K562 (cell line): Measurements from ENCODE around the gene ADGRB2. TPM values are rescaled to one million over a fixed set of nuclear protein-coding genes. Genes with fewer than 3 reads are reported as not detected.
A peak's percentile ranks its signal among the peaks of the same experiment; 100 is the strongest.

Experiments
- CTCF ChIP-seq, 3 experiments: IDR thresholded peaks in 2 of 3; conservative IDR thresholded peaks in 1 of 3; 2 replicates each; pipeline ENCODE4 v1.5.1; 2011 to 2012; ENCODE audit warnings: low read length in 3 of 3, mild to moderate bottlenecking in 3 of 3, control low read depth in 2 of 3, improper control_type of control experiment in 1 of 3, inconsistent platforms in 1 of 3, low read depth in 1 of 3, mixed read lengths in 1 of 3, moderate library complexity in 1 of 3; ENCODE audit not compliant: insufficient read depth in 2 of 3
- DNMT1 ChIP-seq: fragments of 450-650 bp; IDR thresholded peaks from 2 replicates; pipeline ENCODE4 v1.6.1; 2016; ENCODE audit warnings: antibody characterized with exemption, mild to moderate bottlenecking
- EHMT2 ChIP-seq: fragments of 450-650 bp; IDR thresholded peaks from 2 replicates; pipeline ENCODE4 v1.6.1; 2018; ENCODE audit warnings: antibody characterized with exemption
- FOXK1 ChIP-seq: sonication (generic); formaldehyde crosslinking; IDR thresholded peaks from 2 replicates; pipeline ENCODE4 v1.8.0; 2022; ENCODE audit warnings: missing genetic modification reagents, mild to moderate bottlenecking, borderline replicate concordance
- GATA2 ChIP-seq: sonication (generic); formaldehyde crosslinking; IDR thresholded peaks from 2 replicates; pipeline ENCODE4 v1.4.0; 2020; ENCODE audit warnings: mild to moderate bottlenecking, missing genetic modification reagents
- HBP1 ChIP-seq: fragments of 450-650 bp; formaldehyde crosslinking; IDR thresholded peaks from 2 replicates; pipeline ENCODE4 v1.4.0; 2022; ENCODE audit warnings: missing genetic modification characterization
- ILK ChIP-seq: fragments of 450-650 bp; IDR thresholded peaks from 2 replicates; pipeline ENCODE4 v1.6.1; 2016; ENCODE audit warnings: missing genetic modification characterization, low read depth, mild to moderate bottlenecking, missing compliant biosample characterization, moderate library complexity, borderline replicate concordance
- LCOR ChIP-seq: sonication (generic); formaldehyde crosslinking; IDR thresholded peaks from 2 replicates; pipeline ENCODE4 v1.8.0; 2022; ENCODE audit warnings: mild to moderate bottlenecking, missing genetic modification reagents
- OTX1 ChIP-seq: fragments of 450-650 bp; formaldehyde crosslinking; IDR thresholded peaks from 2 replicates; pipeline ENCODE4 v1.4.0; 2022; ENCODE audit warnings: mild to moderate bottlenecking
- POLR2B ChIP-seq: fragments of 450-650 bp; IDR thresholded peaks from 2 replicates; pipeline ENCODE4 v1.6.1; 2018; ENCODE audit warnings: low read depth; ENCODE audit not compliant: partially characterized antibody
- SMARCB1 ChIP-seq: IDR thresholded peaks from 2 replicates; pipeline ENCODE4 v1.6.1; 2011; ENCODE audit warnings: improper control_type of control experiment, low read depth; ENCODE audit not compliant: insufficient read length
- USF2 ChIP-seq: sonication (generic); formaldehyde crosslinking; IDR thresholded peaks from 2 replicates; pipeline ENCODE4 v1.5.0; 2020; ENCODE audit warnings: missing genetic modification reagents
- ZNF408 ChIP-seq: fragments of 250-450 bp; sonication (Bioruptor Pico); IDR thresholded peaks from 2 replicates; pipeline ENCODE4 v1.4.0; 2020; ENCODE audit warnings: low read depth, mild to moderate bottlenecking, moderate library complexity
- polyA plus RNA-seq, 8 experiments: library from polyadenylated mRNA; depleted of rRNA in 4 of 8; stranded (reverse) in 5 of 8; unstranded in 3 of 8; fragments of >200 nt; fragmentation: Nextera tagmentation in 2 of 8; fragmentation: Illumina TruSeq in 1 of 8; extraction: Ambion mirVana in 2 of 8; extraction: Trizol in 1 of 8; gene quantifications; 2 replicates each; pipeline versions ENCODE4 v1.2.1 to v1.2.3, GENCODE V29; 2011 to 2014; ENCODE audit warnings: inconsistent platforms in 1 of 8, missing spikeins in 1 of 8
- total RNA-seq, 7 experiments: library from RNA; depleted of rRNA in 6 of 7; stranded (reverse); fragments of >200 nt in 6 of 7; fragmentation: Illumina TruSeq in 2 of 7; extraction: Trizol in 2 of 7; gene quantifications; 2 replicates each; pipeline versions ENCODE4 v1.2.1 to v1.2.3, GENCODE V29; 2011 to 2021; ENCODE audit warnings: low replicate concordance in 1 of 7
- TF ChIP-seq, protein P1 (sequence below), 2 experiments: fragments of 450-650 bp in 1 of 2; sonication (generic) in 1 of 2; formaldehyde crosslinking in 1 of 2; IDR thresholded peaks in 1 of 2; conservative IDR thresholded peaks in 1 of 2; 2 replicates each; pipeline versions ENCODE4 v1.6.1 to v1.8.1; 2016 to 2023; ENCODE audit warnings: mild to moderate bottlenecking in 2 of 2, moderate library complexity in 2 of 2, inconsistent platforms in 1 of 2, missing genetic modification reagents in 1 of 2
- TF ChIP-seq, protein P2 (sequence below), 3 experiments: fragments of 200-800 bp in 1 of 3; fragments of 250-450 bp in 1 of 3; fragments of 450-650 bp in 1 of 3; sonication (Bioruptor Pico) in 1 of 3; sonication (Bioruptor generic) in 1 of 3; formaldehyde crosslinking in 1 of 3; IDR thresholded peaks; 2 replicates each; pipeline versions ENCODE4 v1.6.1 to v1.8.0; 2016 to 2022; ENCODE audit warnings: mild to moderate bottlenecking in 2 of 3, missing genetic modification characterization in 2 of 3, missing compliant biosample characterization in 1 of 3, moderate library complexity in 1 of 3
- TF ChIP-seq, protein P3 (sequence below): sonication (generic); IDR thresholded peaks from 2 replicates; pipeline ENCODE4 v1.6.1; 2016

Gene ADGRB2
- total and polyA plus RNA-seq, 9 of the 15 experiments (the other 6 are each of a cell fraction or from before 2014, with no cell fraction given): 0.04 to 0.23 (median 0.20) TPM; not detected in 2

GRCh38 chr1:31781138-31781755 lies 17.1 kb upstream of the ADGRB2 start (continued):
- TF ChIP-seq SMARCB1: no peak
- TF ChIP-seq EHMT2: no peak
- TF ChIP-seq DNMT1: no peak
- TF ChIP-seq, protein P1, sequence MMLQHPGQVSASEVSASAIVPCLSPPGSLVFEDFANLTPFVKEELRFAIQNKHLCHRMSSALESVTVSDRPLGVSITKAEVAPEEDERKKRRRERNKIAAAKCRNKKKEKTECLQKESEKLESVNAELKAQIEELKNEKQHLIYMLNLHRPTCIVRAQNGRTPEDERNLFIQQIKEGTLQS (IDR thresholded peaks at IDR 0.05): peak; percentile 2
- TF ChIP-seq, protein P1 (CRISPR knock-in tag; conservative IDR thresholded peaks at IDR 0.05): no peak
- no peak for TF ChIP-seq CTCF (IDR thresholded peaks at IDR 0.05 in 2 of 3, conservative IDR thresholded peaks at IDR 0.05 in 1 of 3; ENCODE audit: insufficient read depth in 2 of 3, low read depth in 1 of 3, low read length in 3 of 3)
- no peak for TF ChIP-seq FOXK1 (CRISPR knock-in tag)
- peak; percentile 43; the same call in 1 of the 2 replicates for TF ChIP-seq GATA2
- 0 out of 2 replicates have a peak, but pooled peaks have one; percentile 23 for TF ChIP-seq OTX1 (CRISPR knock-in tag)
- TF ChIP-seq ILK (tag): no peak
- TF ChIP-seq POLR2B: no peak
- TF ChIP-seq HBP1 (CRISPR knock-in tag): 0 out of 2 replicates have a peak, but pooled peaks have one; percentile 34
- TF ChIP-seq, protein P2, sequence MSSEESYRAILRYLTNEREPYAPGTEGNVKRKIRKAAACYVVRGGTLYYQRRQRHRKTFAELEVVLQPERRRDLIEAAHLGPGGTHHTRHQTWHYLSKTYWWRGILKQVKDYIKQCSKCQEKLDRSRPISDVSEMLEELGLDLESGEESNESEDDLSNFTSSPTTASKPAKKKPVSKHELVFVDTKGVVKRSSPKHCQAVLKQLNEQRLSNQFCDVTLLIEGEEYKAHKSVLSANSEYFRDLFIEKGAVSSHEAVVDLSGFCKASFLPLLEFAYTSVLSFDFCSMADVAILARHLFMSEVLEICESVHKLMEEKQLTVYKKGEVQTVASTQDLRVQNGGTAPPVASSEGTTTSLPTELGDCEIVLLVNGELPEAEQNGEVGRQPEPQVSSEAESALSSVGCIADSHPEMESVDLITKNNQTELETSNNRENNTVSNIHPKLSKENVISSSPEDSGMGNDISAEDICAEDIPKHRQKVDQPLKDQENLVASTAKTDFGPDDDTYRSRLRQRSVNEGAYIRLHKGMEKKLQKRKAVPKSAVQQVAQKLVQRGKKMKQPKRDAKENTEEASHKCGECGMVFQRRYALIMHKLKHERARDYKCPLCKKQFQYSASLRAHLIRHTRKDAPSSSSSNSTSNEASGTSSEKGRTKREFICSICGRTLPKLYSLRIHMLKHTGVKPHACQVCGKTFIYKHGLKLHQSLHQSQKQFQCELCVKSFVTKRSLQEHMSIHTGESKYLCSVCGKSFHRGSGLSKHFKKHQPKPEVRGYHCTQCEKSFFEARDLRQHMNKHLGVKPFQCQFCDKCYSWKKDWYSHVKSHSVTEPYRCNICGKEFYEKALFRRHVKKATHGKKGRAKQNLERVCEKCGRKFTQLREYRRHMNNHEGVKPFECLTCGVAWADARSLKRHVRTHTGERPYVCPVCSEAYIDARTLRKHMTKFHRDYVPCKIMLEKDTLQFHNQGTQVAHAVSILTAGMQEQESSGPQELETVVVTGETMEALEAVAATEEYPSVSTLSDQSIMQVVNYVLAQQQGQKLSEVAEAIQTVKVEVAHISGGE (CRISPR knock-in tag; IDR thresholded peaks at IDR 0.05): no peak
- TF ChIP-seq USF2 (CRISPR knock-in tag): no peak
- TF ChIP-seq, protein P3, sequence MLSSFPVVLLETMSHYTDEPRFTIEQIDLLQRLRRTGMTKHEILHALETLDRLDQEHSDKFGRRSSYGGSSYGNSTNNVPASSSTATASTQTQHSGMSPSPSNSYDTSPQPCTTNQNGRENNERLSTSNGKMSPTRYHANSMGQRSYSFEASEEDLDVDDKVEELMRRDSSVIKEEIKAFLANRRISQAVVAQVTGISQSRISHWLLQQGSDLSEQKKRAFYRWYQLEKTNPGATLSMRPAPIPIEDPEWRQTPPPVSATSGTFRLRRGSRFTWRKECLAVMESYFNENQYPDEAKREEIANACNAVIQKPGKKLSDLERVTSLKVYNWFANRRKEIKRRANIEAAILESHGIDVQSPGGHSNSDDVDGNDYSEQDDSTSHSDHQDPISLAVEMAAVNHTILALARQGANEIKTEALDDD: no peak; the same call in 1 of the 2 replicates
- no peak for TF ChIP-seq ZNF408 (CRISPR knock-in tag)
- TF ChIP-seq LCOR: no peak
